Sigmoid colon (tissue), 4 donors: ENCODE data around the gene ACKR2.

Experiments used
- CTCF ChIP-seq, 4 experiments: fragments of 450-650 bp in 3 of 4; fragments of 200-600 bp in 1 of 4; IDR thresholded peaks; one replicate each; pipeline ENCODE4 v1.5.1; 2016 to 2019; ENCODE audit warnings: antibody characterized with exemption in 4 of 4, mild to moderate bottlenecking in 3 of 4, moderate library complexity in 2 of 4
- EP300 ChIP-seq, 4 donors: sonication (generic); formaldehyde crosslinking; IDR thresholded peaks; one replicate each; pipeline ENCODE4 v1.6.1; 2017; ENCODE audit warnings: antibody characterized with exemption in 4 of 4
- POLR2A ChIP-seq, 2 donors: fragments of 450-650 bp; IDR thresholded peaks; one replicate each; pipeline ENCODE4 v1.6.1; 2016; ENCODE audit warnings: antibody characterized with exemption in 2 of 2, mild to moderate bottlenecking in 2 of 2, moderate library complexity in 2 of 2
- POLR2AphosphoS5 ChIP-seq, 4 donors: sonication (generic); formaldehyde crosslinking; IDR thresholded peaks; one replicate each; pipeline ENCODE4 v1.6.1; 2017; ENCODE audit warnings: antibody characterized with exemption in 4 of 4

DNA sequence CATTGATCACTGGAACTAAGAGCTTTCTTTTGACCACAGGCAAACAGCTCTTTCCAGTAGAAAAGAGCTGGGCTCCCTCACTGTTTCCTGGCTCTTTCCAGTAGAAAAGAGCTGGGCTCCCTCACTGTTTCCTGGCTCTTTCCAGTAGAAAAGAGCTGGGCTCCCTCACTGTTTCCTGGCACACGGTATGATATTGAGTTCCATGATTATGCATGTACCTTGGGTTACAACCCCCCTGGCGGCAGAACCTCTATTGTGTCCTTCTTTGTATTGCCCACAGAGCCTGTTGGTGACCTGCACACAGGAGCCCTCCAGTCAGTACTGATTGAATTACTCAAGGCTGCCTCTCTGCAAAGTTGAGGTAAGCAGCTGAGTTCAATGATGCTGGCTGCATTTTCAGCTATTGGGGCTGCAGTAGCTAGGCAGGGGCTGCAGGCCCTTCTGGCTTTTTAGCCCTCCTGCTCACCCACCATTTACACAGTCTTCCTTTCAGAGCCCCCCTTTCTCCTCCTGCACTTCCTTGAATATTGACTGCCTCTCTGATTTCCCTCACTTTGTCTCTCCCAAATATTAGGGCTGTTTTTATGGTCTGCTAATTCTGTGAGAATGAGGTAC is 10.2 kb downstream of the ACKR2 start:
- no peak for TF ChIP-seq CTCF (IDR thresholded peaks at IDR 0.05)
- no peak for TF ChIP-seq POLR2AphosphoS5 (IDR thresholded peaks at IDR 0.05)
- TF ChIP-seq EP300 (IDR thresholded peaks at IDR 0.05), result no peak
- no peak for TF ChIP-seq POLR2A (IDR thresholded peaks at IDR 0.05)
